Effector memory CD8-positive, alpha-beta T cell (primary cell): ENCODE data around the gene SULT6B1.
A peak's percentile ranks its signal among the peaks of the same experiment; 100 is the strongest.

Source experiments
- ATAC-seq: fragments of 150-1000 bp; cut with Tn5 transposase; replicated peaks from 2 replicates; pipeline ENCODE4 v1.10.0; 2021; ENCODE audit warnings: mild to moderate bottlenecking, moderate library complexity
- DNase-seq, 3 experiments: peaks; one replicate each; pipeline ENCODE4 v3.0.0; 2021
- H3K27ac Mint-ChIP-seq, 2 donors: one replicate each; pipeline ENCODE4 v1.8.0; 2022; ENCODE audit warnings: mild to moderate bottlenecking in 2 of 2, mixed read lengths in 2 of 2, moderate library complexity in 2 of 2
- H3K27me3 Mint-ChIP-seq, 2 donors: one replicate each; pipeline ENCODE4 v1.8.0; 2022; ENCODE audit warnings: mixed read lengths in 2 of 2
- H3K36me3 Mint-ChIP-seq: one replicate; pipeline ENCODE4 v1.8.0; 2022; ENCODE audit warnings: mild to moderate bottlenecking, moderate library complexity, mixed read lengths; ENCODE audit not compliant: insufficient read depth
- H3K4me1 Mint-ChIP-seq, 2 donors: one replicate each; pipeline ENCODE4 v1.8.0; 2022; ENCODE audit warnings: low read depth in 2 of 2, mixed read lengths in 2 of 2
- H3K4me3 Mint-ChIP-seq, 2 donors: one replicate each; pipeline ENCODE4 v1.8.0; 2022; ENCODE audit warnings: mild to moderate bottlenecking in 2 of 2, mixed read lengths in 2 of 2, moderate library complexity in 2 of 2
- H3K9me3 Mint-ChIP-seq, 2 donors: one replicate each; pipeline ENCODE4 v1.8.0; 2022; ENCODE audit warnings: mixed read lengths in 2 of 2

The SULT6B1 gene

GRCh38 chr2:37189452-37190153, 1.1 kb upstream of the SULT6B1 start:
- no peaks in the 10 kb centered on the region for H3K36me3 Mint-ChIP-seq
- H3K4me3 Mint-ChIP-seq: no peak overlapping the region
- H3K27me3 Mint-ChIP-seq: peaks cover 0 to 23% of the 10 kb centered on the region in 2 donors
- no peak for ATAC-seq
- H3K27ac Mint-ChIP-seq: no peak overlapping the region
- H3K4me1 Mint-ChIP-seq: no peaks in the 10 kb centered on the region
- H3K9me3 Mint-ChIP-seq: no peaks in the 10 kb centered on the region
- no peak for DNase-seq

DNA sequence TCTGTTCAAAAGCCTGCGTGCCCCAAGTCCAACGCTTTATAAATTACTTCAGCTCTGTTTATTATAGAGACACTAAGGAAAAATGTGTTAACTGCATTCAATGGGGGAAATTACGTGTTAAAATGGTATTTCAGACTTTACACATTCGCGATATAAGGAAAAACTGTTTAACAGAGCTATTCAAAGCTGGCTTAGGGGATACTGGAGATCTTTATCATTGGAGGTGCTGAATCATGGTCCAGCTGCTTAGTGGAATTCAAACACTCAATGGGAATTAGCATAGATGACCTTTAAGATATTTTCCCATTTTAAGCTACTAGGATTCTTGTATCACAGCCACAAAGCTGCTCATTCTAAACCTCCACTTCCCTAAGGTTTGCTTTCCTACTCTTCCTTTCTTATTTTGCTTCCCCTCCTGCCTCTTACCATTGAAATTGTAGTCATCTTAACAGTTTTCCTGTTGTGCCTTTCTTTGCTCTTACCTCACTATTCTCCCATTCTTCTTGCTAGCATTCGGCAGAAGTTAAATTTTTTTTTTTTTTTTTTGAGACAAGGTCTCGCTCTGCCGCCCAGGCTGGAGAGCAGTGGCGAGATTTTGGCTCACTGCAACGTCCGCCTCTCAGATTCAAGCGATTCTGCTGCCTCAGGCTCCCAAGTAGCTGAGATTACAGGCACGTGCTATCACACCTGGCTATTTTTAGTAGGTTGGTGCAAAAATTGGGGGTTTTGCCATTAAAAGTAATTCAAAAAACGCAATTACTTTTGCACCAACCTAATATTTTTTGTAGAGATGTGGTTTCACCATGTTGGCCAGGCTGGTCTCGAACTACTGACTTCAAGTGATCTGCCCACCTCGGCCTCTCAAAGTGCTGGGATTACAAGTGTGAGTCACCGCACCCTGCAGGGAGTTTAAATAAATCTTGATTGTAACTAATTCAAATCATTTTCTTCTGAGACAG, 6.5 kb downstream of the SULT6B1 start:
- H3K27me3 Mint-ChIP-seq: peaks cover 14 to 32% of the 10 kb centered on the region in 2 donors
- DNase-seq: no peak
- H3K27ac Mint-ChIP-seq: no peak overlapping the region

GRCh38 chr2:37180640-37181039, 7.8 kb downstream of the SULT6B1 start:
- Mint-ChIP-seq H3K4me1 (no peaks in the 10 kb centered on the region), H3K4me3 (no peak overlapping the region), H3K36me3 (no peaks in the 10 kb centered on the region), H3K9me3 (no peaks in the 10 kb centered on the region), H3K27ac (no peak overlapping the region), H3K27me3 (peaks cover 14 to 26% of the 10 kb centered on the region in 2 donors)
- no peak for ATAC-seq
- no peak for DNase-seq

More for the DNA sequence above, 6.5 kb downstream of the SULT6B1 start:
- ATAC-seq: no peak
- Mint-ChIP-seq H3K36me3 (no peaks in the 10 kb centered on the region), H3K9me3 (no peaks in the 10 kb centered on the region), H3K4me3 (no peak overlapping the region), H3K4me1 (no peaks in the 10 kb centered on the region)

DNA sequence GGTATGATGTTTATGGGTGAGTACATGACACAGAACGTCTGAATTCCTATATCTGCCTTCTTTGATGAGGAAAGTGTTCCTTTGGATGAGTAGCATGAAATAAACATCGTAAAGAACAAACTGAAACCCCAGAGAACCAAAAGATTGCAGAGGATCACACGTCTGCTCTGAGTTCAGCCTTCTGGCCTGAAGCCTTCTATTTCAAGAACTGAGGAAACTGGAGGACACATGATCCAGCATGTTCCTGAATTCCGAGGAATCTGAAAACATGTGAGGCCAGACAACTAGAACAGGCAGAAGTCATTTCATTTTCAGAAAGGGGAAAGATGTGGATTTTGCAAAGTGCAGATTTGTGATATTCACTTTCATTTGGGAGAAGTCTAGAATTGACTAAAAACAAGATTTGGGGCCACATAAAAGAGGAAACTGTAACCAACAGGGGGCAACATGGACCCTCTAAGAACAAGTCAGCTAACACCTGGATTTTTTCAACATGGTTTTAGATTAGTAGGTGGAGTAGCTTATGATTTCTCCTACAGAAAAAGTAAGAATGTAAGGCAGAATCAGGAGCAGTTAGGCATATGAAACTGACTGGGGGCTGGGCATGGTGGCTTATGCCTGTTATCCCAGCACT, 8.3 kb downstream of the SULT6B1 start:
- H3K27me3 Mint-ChIP-seq: peaks cover 14 to 26% of the 10 kb centered on the region in 2 donors
- no peak overlapping the region for H3K27ac Mint-ChIP-seq
- H3K36me3 Mint-ChIP-seq: no peaks in the 10 kb centered on the region
- no peaks in the 10 kb centered on the region for H3K4me1 Mint-ChIP-seq
- no peak for ATAC-seq
- no peak for DNase-seq
- H3K4me3 Mint-ChIP-seq: no peak overlapping the region
- H3K9me3 Mint-ChIP-seq: no peaks in the 10 kb centered on the region

DNA sequence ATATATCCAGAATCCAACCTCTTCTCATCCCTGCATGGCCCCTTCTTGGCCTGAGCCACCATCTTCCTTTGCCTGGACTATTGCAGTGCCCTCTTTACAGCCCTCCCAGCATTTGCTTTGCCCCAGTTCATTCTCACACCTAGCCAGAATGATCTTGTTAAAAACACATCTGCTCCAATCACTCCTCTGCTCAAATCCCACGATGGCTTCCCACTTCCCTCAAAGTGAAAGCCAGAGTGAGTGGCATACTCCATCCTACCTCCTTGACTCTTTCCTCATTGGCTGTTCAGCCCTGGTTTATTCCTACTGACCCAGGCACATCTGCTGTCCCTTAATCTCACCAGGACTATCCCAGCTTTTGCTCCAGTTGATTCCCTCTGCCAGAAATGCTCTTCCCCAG, 14.7 kb downstream of the SULT6B1 start:
- no peak for ATAC-seq

DNA sequence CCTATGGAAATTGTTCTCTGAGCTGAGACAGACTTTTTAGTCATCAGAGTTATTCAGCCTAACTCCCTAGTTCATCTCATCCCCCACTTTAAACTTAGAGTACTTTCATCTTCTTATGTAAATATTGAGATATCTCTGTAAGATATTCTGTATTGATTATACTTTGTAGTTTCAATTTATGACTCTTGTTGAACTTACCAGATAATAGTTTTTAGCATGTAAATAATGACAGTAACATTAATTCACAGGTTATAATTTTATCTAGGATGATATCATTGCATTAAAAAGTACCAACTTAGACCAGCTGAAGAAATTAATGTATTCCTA, 16.9 kb downstream of the SULT6B1 start:
- ATAC-seq (no peak), DNase-seq (no peak)
- no peaks in the 10 kb centered on the region for H3K9me3 Mint-ChIP-seq
- peaks cover 0 to 2% of the 10 kb centered on the region in 2 donors for H3K27me3 Mint-ChIP-seq
- H3K27ac Mint-ChIP-seq: no peak overlapping the region
- peaks cover 3% of the 10 kb centered on the region for H3K36me3 Mint-ChIP-seq
- no peaks in the 10 kb centered on the region for H3K4me1 Mint-ChIP-seq
- H3K4me3 Mint-ChIP-seq: no peak overlapping the region

More for the DNA sequence above, 14.7 kb downstream of the SULT6B1 start:
- Mint-ChIP-seq H3K4me3 (no peak overlapping the region), H3K4me1 (no peaks in the 10 kb centered on the region), H3K9me3 (no peaks in the 10 kb centered on the region), H3K27ac (no peak overlapping the region), H3K36me3 (no peaks in the 10 kb centered on the region), H3K27me3 (peaks cover 0 to 7% of the 10 kb centered on the region in 2 donors)
- DNase-seq: no peak

DNA sequence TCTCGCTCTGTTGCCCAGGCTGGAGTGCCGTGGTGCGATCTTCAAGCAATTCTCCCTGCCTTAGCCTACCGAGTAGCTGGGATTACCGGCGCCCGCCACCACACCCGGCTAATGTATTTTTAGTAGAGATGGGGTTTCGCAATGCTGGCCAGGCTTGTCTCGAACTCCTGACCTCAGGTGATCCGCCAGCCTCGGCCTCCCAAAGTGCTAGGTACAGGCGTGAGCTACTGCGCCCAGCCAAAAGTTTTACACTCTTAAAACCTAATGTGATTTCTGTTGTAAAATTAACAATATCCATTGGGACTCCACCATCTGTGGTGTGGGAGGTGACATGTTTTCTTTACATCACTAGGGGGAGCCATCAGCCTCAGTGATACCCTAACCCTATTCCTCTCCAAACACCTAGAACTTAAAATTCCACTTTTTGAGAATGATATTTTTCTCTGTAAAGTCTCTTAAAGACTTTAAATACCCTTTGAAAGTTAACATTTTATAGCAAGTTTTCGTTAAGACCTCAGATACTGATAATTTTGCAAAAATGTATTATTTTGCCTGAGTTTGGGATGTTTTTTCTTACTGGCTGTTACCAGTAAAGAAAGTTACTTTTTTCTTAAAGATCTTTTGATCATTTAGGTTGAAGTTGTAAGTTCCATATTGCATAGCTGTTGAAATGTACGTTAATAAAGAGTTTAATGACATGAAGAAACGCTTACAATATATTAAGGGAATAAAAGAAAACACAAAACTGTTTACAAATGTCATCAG, 20.1 kb downstream of the SULT6B1 start:
- peaks cover 3 to 8% of the 10 kb centered on the region in 2 donors for H3K9me3 Mint-ChIP-seq
- H3K4me1 Mint-ChIP-seq: no peaks in the 10 kb centered on the region
- no peaks in the 10 kb centered on the region for H3K27me3 Mint-ChIP-seq
- ATAC-seq (peak; percentile 84), DNase-seq (peak in 2 of 3 experiments; percentile 9 to 23)
- no peak overlapping the region for H3K4me3 Mint-ChIP-seq
- H3K36me3 Mint-ChIP-seq: peaks cover 7% of the 10 kb centered on the region
- H3K27ac Mint-ChIP-seq: no peak overlapping the region

DNA sequence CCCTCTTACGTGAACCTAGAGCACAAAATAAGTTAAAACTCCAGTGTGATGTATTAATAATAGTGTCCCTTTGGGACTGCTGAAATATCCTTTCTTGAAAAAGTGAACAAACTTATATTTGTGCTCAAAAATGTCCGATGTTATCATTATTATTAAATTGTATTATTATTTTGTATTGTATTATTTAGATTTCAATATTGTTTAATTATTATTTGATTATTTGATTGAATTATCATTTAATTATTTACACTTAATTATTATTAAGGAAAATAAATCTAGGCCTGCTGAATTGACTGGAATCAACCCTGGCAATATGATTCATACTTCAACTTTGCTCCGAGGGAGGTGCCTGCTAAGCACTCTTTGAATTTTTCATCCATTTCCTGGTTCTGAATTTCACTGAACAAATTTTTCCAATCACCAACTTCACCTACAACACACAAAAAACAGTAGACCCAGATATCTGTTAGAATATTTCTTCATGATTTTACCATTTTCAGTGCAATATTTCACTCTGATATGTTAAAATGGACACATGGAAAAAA, 20.8 kb downstream of the SULT6B1 start:
- H3K36me3 Mint-ChIP-seq: peaks cover 7% of the 10 kb centered on the region
- ATAC-seq (no peak), DNase-seq (no peak)
- no peak overlapping the region for H3K27ac Mint-ChIP-seq
- H3K9me3 Mint-ChIP-seq: peaks cover 3 to 8% of the 10 kb centered on the region in 2 donors
- no peaks in the 10 kb centered on the region for H3K4me1 Mint-ChIP-seq
- H3K4me3 Mint-ChIP-seq: no peak overlapping the region
- no peaks in the 10 kb centered on the region for H3K27me3 Mint-ChIP-seq

DNA sequence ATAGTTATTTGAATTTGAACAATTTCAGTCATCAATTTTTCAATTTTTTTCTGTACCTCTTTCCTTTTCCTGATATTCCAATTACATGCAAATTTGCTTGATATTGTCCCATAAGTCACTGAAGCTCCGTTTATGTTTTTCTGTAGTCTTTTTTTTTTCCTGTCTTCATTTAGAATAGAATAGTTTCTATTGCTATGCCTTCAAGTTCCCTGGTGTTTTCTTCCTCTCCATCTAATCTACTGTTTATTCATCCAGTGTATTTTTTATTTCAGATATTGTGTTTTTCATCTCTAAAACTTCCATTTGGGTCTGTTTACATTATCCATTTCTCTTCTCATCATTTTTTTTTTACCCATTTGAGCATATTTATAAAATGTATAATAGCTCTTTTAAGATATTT, 23.7 kb downstream of the SULT6B1 start:
- peaks cover 7% of the 10 kb centered on the region for H3K36me3 Mint-ChIP-seq
- no peaks in the 10 kb centered on the region for H3K4me1 Mint-ChIP-seq
- no peak overlapping the region for H3K4me3 Mint-ChIP-seq
- no peak overlapping the region for H3K27ac Mint-ChIP-seq
- peaks cover 3 to 8% of the 10 kb centered on the region in 2 donors for H3K9me3 Mint-ChIP-seq
- DNase-seq (no peak), ATAC-seq (no peak)
- no peaks in the 10 kb centered on the region for H3K27me3 Mint-ChIP-seq

DNA sequence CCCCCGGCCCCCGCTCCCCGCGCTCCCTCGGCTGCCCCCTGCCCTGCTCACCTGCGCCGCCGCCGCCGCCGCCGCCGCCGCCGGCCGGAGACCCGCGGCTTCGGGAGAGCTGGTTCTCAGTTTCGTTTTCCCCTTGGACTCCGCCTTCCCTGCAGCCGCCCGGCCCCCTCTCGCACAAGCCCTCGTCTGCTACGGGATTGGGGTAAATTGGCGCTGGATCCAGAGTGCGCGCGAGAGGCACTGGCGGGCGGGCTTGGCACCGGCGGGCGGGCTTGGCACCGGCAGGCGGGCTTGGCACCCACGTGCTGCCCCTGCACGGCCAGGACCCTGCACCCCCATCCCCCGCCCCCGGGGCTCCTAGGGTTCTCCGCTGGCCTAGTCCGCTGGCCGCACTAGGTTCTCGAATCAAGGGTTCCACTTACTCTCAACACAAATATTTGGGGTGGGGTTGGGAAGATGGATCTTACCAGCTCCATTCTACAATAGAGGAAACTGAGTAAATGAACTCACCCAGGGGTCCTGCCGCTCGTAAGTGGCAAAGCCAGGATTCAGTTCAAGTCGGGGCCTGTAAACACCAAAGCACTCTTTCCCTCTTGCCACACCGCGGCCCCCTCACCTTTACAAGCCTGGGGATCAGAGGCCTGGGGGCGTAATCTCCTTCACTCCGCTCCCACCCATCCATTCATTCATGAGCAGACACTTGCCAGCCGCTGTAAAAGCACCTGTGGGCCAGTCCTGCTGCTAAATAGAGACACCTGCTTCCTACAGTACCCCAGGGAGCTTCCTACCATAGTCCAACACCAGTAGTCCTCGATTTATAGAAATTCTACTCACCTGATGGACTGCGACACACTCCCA, 31.4 kb downstream of the SULT6B1 start, which contains the start of gene EIF2AK2:
Gene EIF2AK2 (minus strand): TSS at position 124 of the 858 bp plus-strand sequence. CDS start 9,174 bp downstream, outside the sequence.
- Mint-ChIP-seq H3K4me3 (peak within 1 kb of the TSS; percentile 83 to 94), H3K36me3 (peaks cover 7% of the 10 kb centered on the region), H3K27me3 (no peaks in the 10 kb centered on the region), H3K27ac (peak within 1 kb of the TSS; percentile 91 to 97), H3K9me3 (peaks cover 0 to 4% of the 10 kb centered on the region in 2 donors), H3K4me1 (peaks cover 28 to 45% of the 10 kb centered on the region in 2 donors)
- ATAC-seq (peak; percentile 97), DNase-seq (peak; percentile 82 to 83 (median 82))

DNA sequence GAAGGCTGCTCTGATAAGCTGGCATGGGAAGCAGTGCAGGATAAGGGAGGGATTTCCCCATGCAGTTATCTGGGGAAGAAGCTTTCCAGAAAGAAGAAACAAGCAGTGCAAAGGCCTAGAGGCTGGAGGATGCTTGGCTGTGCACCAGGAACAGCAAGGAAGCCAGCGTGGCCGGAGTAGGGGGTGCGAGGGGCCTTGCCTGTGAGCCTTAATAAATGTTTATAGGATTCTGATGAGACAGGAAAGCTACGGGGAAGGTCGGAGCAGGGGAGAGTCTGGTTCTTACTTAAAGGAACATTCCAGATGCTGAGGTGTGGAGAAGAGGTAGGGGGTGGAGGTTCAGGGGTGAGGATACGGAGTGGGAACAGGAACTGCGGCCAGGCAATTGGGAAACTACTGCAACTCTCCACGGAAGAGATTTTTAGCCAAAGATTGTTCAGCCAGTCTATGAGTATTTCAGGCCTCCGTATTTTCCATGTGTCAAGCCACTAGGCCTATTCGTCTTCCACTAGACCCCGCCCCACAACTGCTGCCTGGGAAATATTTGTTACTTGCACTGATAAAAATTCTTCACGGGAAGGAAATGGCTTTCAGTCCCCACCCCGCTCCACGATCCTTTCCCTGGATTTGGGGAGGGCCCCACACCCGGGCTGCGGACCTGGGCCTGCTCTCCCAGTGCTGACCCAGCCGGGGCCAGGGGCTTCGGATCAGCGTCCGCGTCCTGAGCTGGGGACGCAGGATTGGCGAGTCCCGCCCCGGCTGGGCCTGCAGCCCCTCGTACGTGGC, 32.2 kb downstream of the SULT6B1 start:
- peak overlapping the region; percentile 83 to 94 for H3K4me3 Mint-ChIP-seq
- peaks cover 7% of the 10 kb centered on the region for H3K36me3 Mint-ChIP-seq
- peaks cover 0 to 4% of the 10 kb centered on the region in 2 donors for H3K9me3 Mint-ChIP-seq
- peaks cover 28 to 45% of the 10 kb centered on the region in 2 donors for H3K4me1 Mint-ChIP-seq
- H3K27ac Mint-ChIP-seq: peak overlapping the region; percentile 91 to 97
- no peaks in the 10 kb centered on the region for H3K27me3 Mint-ChIP-seq
- DNase-seq (peak in 2 of 3 experiments; percentile 11 to 15), ATAC-seq (peak; percentile 21)
